ENCODE measurements around the gene ADAMTS17.

DNA sequence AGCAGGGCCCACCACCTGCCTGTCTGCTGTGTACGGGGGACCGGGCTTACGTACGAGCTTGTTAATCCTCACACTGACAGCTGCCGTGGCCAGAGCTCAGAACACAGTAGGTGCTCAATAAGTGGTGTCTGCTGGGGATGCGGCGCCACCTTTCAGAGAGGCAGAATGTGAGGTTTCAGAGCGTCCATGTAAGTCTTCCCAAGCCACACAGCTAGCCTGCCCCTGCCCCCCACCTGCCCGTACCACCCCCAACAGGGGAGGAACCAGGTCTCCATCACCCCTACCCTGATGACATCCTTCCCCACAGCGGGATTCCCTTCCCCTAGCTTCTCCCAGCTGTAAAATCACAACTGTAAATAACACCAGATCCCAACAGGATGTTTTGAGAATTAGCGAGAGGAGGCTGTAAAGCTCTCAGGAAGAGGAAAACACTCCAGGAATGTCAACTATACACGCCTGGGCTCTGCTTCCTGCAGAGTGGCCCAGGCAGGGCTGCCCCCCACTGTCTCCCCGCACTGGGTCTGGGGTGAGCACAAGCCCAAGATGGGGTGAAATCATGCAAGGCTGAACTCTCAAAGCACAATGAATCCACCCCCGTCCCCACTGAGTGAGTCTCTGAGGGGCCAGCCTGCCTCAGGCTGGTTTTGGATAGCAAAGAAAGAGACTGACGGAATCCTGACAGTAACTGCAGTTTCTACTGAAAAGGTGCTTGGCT lies 358.4 kb downstream of the ADAMTS17 start:
- no peak for TF ChIP-seq POLR2A (IDR thresholded peaks at IDR 0.05)
- TF ChIP-seq, protein P1, sequence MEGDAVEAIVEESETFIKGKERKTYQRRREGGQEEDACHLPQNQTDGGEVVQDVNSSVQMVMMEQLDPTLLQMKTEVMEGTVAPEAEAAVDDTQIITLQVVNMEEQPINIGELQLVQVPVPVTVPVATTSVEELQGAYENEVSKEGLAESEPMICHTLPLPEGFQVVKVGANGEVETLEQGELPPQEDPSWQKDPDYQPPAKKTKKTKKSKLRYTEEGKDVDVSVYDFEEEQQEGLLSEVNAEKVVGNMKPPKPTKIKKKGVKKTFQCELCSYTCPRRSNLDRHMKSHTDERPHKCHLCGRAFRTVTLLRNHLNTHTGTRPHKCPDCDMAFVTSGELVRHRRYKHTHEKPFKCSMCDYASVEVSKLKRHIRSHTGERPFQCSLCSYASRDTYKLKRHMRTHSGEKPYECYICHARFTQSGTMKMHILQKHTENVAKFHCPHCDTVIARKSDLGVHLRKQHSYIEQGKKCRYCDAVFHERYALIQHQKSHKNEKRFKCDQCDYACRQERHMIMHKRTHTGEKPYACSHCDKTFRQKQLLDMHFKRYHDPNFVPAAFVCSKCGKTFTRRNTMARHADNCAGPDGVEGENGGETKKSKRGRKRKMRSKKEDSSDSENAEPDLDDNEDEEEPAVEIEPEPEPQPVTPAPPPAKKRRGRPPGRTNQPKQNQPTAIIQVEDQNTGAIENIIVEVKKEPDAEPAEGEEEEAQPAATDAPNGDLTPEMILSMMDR (IDR thresholded peaks at IDR 0.05), result no peak

All from right lobe of liver (tissue), 4 donors.